B cell (primary cell): ENCODE data around the gene FRMD4A. TPM values are rescaled to one million over a fixed set of nuclear protein-coding genes. Genes with fewer than 3 reads are reported as not detected.

Experiments
- ATAC-seq: fragments of 200-7000 bp; cut with Tn5 transposase; one replicate; pipeline ENCODE4 v1.10.0; 2021; ENCODE audit warnings: low read depth, mild to moderate bottlenecking, moderate number of reproducible peaks, moderate library complexity
- CTCF ChIA-PET: fragments of 350-600 bp; sonication (Branson Sonifier 250); formaldehyde crosslinking; loops from one replicate; lab custom pipeline; 2021; ENCODE audit warnings: antibody characterized with exemption, inconsistent platforms; lab: Charles Lee
- POLR2A ChIA-PET: fragments of 350-600 bp; sonication (Branson Sonifier 250); formaldehyde crosslinking; loops from one replicate; lab custom pipeline; 2021; ENCODE audit warnings: antibody characterized with exemption; lab: Charles Lee
- DNase-seq: peaks from one replicate; pipeline ENCODE4 v3.0.0; 2013
- H2AFZ ChIP-seq: 2 replicates; pipeline ENCODE4 v1.6.1; 2012; ENCODE audit warnings: mild to moderate bottlenecking, low read depth, low read length; ENCODE audit not compliant: insufficient read depth, poor library complexity, severe bottlenecking
- H3K27ac ChIP-seq, 2 donors: 1 replicate in 1 of 2; 2 replicates in 1 of 2; pipeline ENCODE4 v1.5.1; 2012 to 2013; ENCODE audit warnings: low read length in 2 of 2, mild to moderate bottlenecking in 2 of 2, moderate library complexity in 1 of 2
- H3K27me3 ChIP-seq, 4 experiments: fragments of 200-600 bp in 1 of 4; sonication (generic) in 1 of 4; replicated peaks in 1 of 4; 1 replicate in 2 of 4; 2 replicates in 2 of 4; pipeline versions ENCODE4 v1.6.1 to v1.7.0; 2013 to 2016; ENCODE audit warnings: low read length in 3 of 4, mild to moderate bottlenecking in 2 of 4, mixed read lengths in 1 of 4, moderate library complexity in 1 of 4; ENCODE audit not compliant: insufficient read depth in 4 of 4, control insufficient read depth in 3 of 4; ENCODE audit errors: control extremely low read depth in 1 of 4
- H3K36me3 ChIP-seq, 2 experiments: replicated peaks in 1 of 2; 1 replicate in 1 of 2; 2 replicates in 1 of 2; pipeline versions ENCODE4 v1.6.1 to v1.7.1; 2013; ENCODE audit warnings: low read length in 1 of 2; ENCODE audit not compliant: insufficient read depth in 2 of 2, control insufficient read depth in 1 of 2; ENCODE audit errors: control extremely low read depth in 1 of 2, extremely low read depth in 1 of 2
- H3K4me1 ChIP-seq, 2 donors: fragments of 200-600 bp in 1 of 2; sonication (generic) in 1 of 2; 1 replicate in 1 of 2; 2 replicates in 1 of 2; pipeline versions ENCODE4 v1.5.1 to v1.6.1; 2013 to 2017; ENCODE audit warnings: low read length in 2 of 2; ENCODE audit not compliant: control insufficient read depth in 2 of 2, insufficient read depth in 2 of 2
- H3K4me2 ChIP-seq: replicated peaks from 2 replicates; pipeline ENCODE3; 2012; ENCODE audit warnings: mild to moderate bottlenecking, low read depth, low read length; ENCODE audit not compliant: poor library complexity, severe bottlenecking
- H3K4me3 ChIP-seq, 5 experiments: fragments of 200-600 bp in 1 of 5; sonication (generic) in 1 of 5; 1 replicate in 3 of 5; 2 replicates in 2 of 5; pipeline versions ENCODE4 v1.5.1 to v1.7.0; 2011 to 2016; ENCODE audit warnings: low read length in 4 of 5, mild to moderate bottlenecking in 4 of 5, low read depth in 2 of 5, control low read depth in 1 of 5, moderate library complexity in 1 of 5; ENCODE audit not compliant: insufficient read depth in 1 of 5; ENCODE audit errors: control extremely low read depth in 1 of 5, extremely low read depth in 1 of 5
- H3K79me2 ChIP-seq: fragments of 200-600 bp; sonication (generic); one replicate; pipeline ENCODE4 v1.6.0; 2016; ENCODE audit warnings: low read length; ENCODE audit not compliant: control insufficient read depth, insufficient read depth
- H3K9ac ChIP-seq: fragments of 200-600 bp; sonication (generic); 2 replicates; pipeline ENCODE4 v1.6.1; 2017; ENCODE audit warnings: mild to moderate bottlenecking, low read length, moderate library complexity
- H3K9me3 ChIP-seq, 3 donors: one replicate each; pipeline versions ENCODE4 v1.6.1 to v1.7.1; 2013; ENCODE audit warnings: low read length in 2 of 3; ENCODE audit not compliant: control insufficient read depth in 2 of 3, insufficient read depth in 1 of 3; ENCODE audit errors: control extremely low read depth in 1 of 3
- H4K20me1 ChIP-seq: 2 replicates; pipeline ENCODE4 v1.6.0; 2012; ENCODE audit warnings: mild to moderate bottlenecking, low read length; ENCODE audit not compliant: insufficient read depth, control insufficient read depth, poor library complexity, severe bottlenecking
- H3K27ac Mint-ChIP-seq: one replicate; pipeline ENCODE4 v1.8.0; 2021; ENCODE audit warnings: mixed read lengths
- H3K27me3 Mint-ChIP-seq: one replicate; pipeline ENCODE4 v1.8.0; 2021; ENCODE audit warnings: mixed read lengths
- H3K4me1 Mint-ChIP-seq: one replicate; pipeline ENCODE4 v1.8.0; 2021; ENCODE audit warnings: mixed read lengths
- H3K4me3 Mint-ChIP-seq: one replicate; pipeline ENCODE4 v1.8.0; 2021; ENCODE audit warnings: mixed read lengths
- H3K9me3 Mint-ChIP-seq: one replicate; pipeline ENCODE4 v1.8.0; 2022; ENCODE audit warnings: mixed read lengths; ENCODE audit not compliant: insufficient read depth
- CTCF ChIP-seq: fragments of 200-600 bp; IDR thresholded peaks from one replicate; pipeline ENCODE4 v1.8.0; 2022; ENCODE audit warnings: antibody characterized with exemption, mild to moderate bottlenecking
- EZH2 ChIP-seq: IDR thresholded peaks from 2 replicates; pipeline ENCODE4 v1.6.1; 2012; ENCODE audit warnings: borderline replicate concordance, low read depth, mild to moderate bottlenecking, moderate library complexity, low read length; ENCODE audit not compliant: insufficient read depth, poor library complexity, severe bottlenecking
- WGBS: methylation state at CpG from one replicate; pipeline ENCODE4 v1.1.5; 2013; ENCODE audit warnings: missing lambda C conversion rate; ENCODE audit not compliant: insufficient coverage; 5-methylcytosine and 5-hydroxymethylcytosine counted together
- intact Hi-C: fragments of 100-400 bp; cut with micrococcal nuclease; formaldehyde crosslinking; loops from one replicate; pipeline ENCODE4 v1.10.0; 2022
- polyA plus RNA-seq: library from polyadenylated mRNA; depleted of rRNA; stranded (reverse); fragments of >200 nt; gene quantifications from 2 replicates; pipeline ENCODE4 v1.2.3, GENCODE V29; 2012
- total RNA-seq, 2 donors: library from RNA; stranded (reverse); fragments of 120-200 nt in 1 of 2; gene quantifications; 1 replicate in 1 of 2; 2 replicates in 1 of 2; pipeline versions ENCODE4 v1.2.3 to v1.2.4, GENCODE V29; 2013 to 2022

The FRMD4A gene
- total and polyA plus RNA-seq, 2 donors (not counting 1 experiment from before 2014, with no cell fraction given) = 0.76 to 3.4 TPM

GRCh38 chr10:14022052-14022451 is 308.7 kb downstream of the FRMD4A start:
- ATAC-seq (peak; percentile 62), DNase-seq (peak; percentile 22)
- Mint-ChIP-seq H3K9me3 (peaks cover 3% of the 10 kb centered on the region), H3K27ac (peak overlapping the region; percentile 33), H3K27me3 (peaks cover 18% of the 10 kb centered on the region), H3K4me3 (peak overlapping the region; percentile 5), H3K4me1 (peaks cover 42% of the 10 kb centered on the region)
- Histone ChIP-seq H3K4me1 (peaks cover 6 to 25% of the 10 kb centered on the region in 2 donors), H3K79me2 (no peaks in the 10 kb centered on the region), H3K4me3 (no peak overlapping the region), H3K27ac (no peak overlapping the region), H4K20me1 (no peaks in the 10 kb centered on the region), H3K36me3 (no peaks in the 10 kb centered on the region), H3K9me3 (peaks cover 0 to 7% (median 2%) of the 10 kb centered on the region in 3 donors), H3K9ac (no peak overlapping the region), H3K27me3 (peaks cover 0 to 14% (median 0%) of the 10 kb centered on the region in 4 experiments), H3K4me2 (no peak overlapping the region), H2AFZ (no peak overlapping the region)
- POLR2A ChIA-PET = no interaction called here
- WGBS = 53% methylated on average over 4 of the region's 4 CpGs
- intact Hi-C loops = loop anchor here (10.0 kb wide), 2 partner anchors 163 to 237 kb away; no protein-coding TSS in a partner anchor
- CTCF ChIA-PET = interaction anchor here (0.6 kb wide), 1 partner anchor 239 kb away, joined by 3 read pairs; no protein-coding TSS in a partner anchor
- TF ChIP-seq EZH2 = no peak
- TF ChIP-seq CTCF = no peak

- intact Hi-C loops = loop anchor here (10.0 kb wide), 2 partner anchors 165 to 235 kb away; no protein-coding TSS in a partner anchor
- H3K9me3 Mint-ChIP-seq = peaks cover 3% of the 10 kb centered on the region
- no peaks in the 10 kb centered on the region for H4K20me1 ChIP-seq
- H3K4me3 Mint-ChIP-seq = peak overlapping the region; percentile 9
- no peak for ATAC-seq
- no peak overlapping the region for H3K4me2 ChIP-seq
- ChIA-PET POLR2A (no interaction called here), CTCF (interaction anchor here (1.4 kb wide), 1 partner anchor 25 kb away, joined by 4 read pairs; no protein-coding TSS in a partner anchor)
- peaks cover 16% of the 10 kb centered on the region for H3K27me3 Mint-ChIP-seq
- H3K4me1 ChIP-seq = peaks cover 15 to 35% of the 10 kb centered on the region in 2 donors
- H3K27ac ChIP-seq = no peak overlapping the region
- H3K27ac Mint-ChIP-seq = no peak overlapping the region
- TF ChIP-seq CTCF = no peak
- no peak for TF ChIP-seq EZH2
- H3K9ac ChIP-seq = no peak overlapping the region
- no peak for DNase-seq
- WGBS = 77% methylated on average over 9 of the region's 9 CpGs
- no peak overlapping the region for H3K4me3 ChIP-seq
- H3K79me2 ChIP-seq = no peaks in the 10 kb centered on the region
- H3K27me3 ChIP-seq = peaks cover 0 to 14% (median 0%) of the 10 kb centered on the region in 4 experiments
- no peak overlapping the region for H2AFZ ChIP-seq
- H3K36me3 ChIP-seq = no peaks in the 10 kb centered on the region
- H3K9me3 ChIP-seq = peaks cover 0 to 7% (median 2%) of the 10 kb centered on the region in 3 donors
- H3K4me1 Mint-ChIP-seq = peaks cover 51% of the 10 kb centered on the region
Observed at GRCh38 chr10:14020037-14020664, 310.6 kb downstream of the FRMD4A start.
